Aorta (tissue), 5 donors: ENCODE results near the gene CDH3. TPM values are rescaled to one million over a fixed set of nuclear protein-coding genes. Genes with fewer than 3 reads are reported as not detected.

Source experiments
- ATAC-seq: fragments of 200-7000 bp; cut with Tn5 transposase; one replicate; pipeline ENCODE4 v1.9.1; 2022; ENCODE audit warnings: moderate library complexity; ENCODE audit not compliant: low FRiP score
- DNase-seq, 2 donors: peaks; one replicate each; pipeline ENCODE4 v3.0.0-alpha.2; 2020
- H3K27ac ChIP-seq, 2 donors: one replicate each; pipeline ENCODE4 v1.5.1; 2013; ENCODE audit warnings: low read length in 2 of 2, mild to moderate bottlenecking in 2 of 2, moderate library complexity in 2 of 2, control low read depth in 1 of 2, inconsistent platforms in 1 of 2, low read depth in 1 of 2
- H3K27me3 ChIP-seq, 2 donors: one replicate each; pipeline ENCODE4 v1.6.1; 2013; ENCODE audit warnings: control low read depth in 1 of 2, low read length in 1 of 2, mild to moderate bottlenecking in 1 of 2, moderate library complexity in 1 of 2; ENCODE audit not compliant: insufficient read depth in 2 of 2, control insufficient read depth in 1 of 2
- H3K36me3 ChIP-seq, 2 donors: one replicate each; pipeline ENCODE4 v1.6.1; 2013; ENCODE audit warnings: control low read depth in 1 of 2, low read length in 1 of 2, mild to moderate bottlenecking in 1 of 2; ENCODE audit not compliant: insufficient read depth in 2 of 2, control insufficient read depth in 1 of 2
- H3K4me1 ChIP-seq, 2 donors: one replicate each; pipeline ENCODE4 v1.6.1; 2013; ENCODE audit warnings: low read length in 2 of 2, control low read depth in 1 of 2, mild to moderate bottlenecking in 1 of 2, moderate library complexity in 1 of 2; ENCODE audit not compliant: insufficient read depth in 2 of 2, control insufficient read depth in 1 of 2
- H3K4me3 ChIP-seq, 2 donors: one replicate each; pipeline ENCODE4 v1.5.1; 2013; ENCODE audit warnings: low read length in 2 of 2, control low read depth in 1 of 2, mild to moderate bottlenecking in 1 of 2
- H3K9me3 ChIP-seq: one replicate; pipeline ENCODE4 v1.6.1; 2013; ENCODE audit warnings: mild to moderate bottlenecking, low read length; ENCODE audit not compliant: control insufficient read depth
- whole genome bisulfite sequencing, 2 donors: extraction: QIAGEN DNeasy Blood & Tissue Kit; methylation state at CpG; one replicate each; pipeline ENCODE4 v1.1.7; 2013; 5-methylcytosine and 5-hydroxymethylcytosine counted together
- intact Hi-C, 2 donors: fragments of 100-400 bp; cut with DNase I; formaldehyde crosslinking; loops; one replicate each; pipeline versions ENCODE4 v1.14.2 to v1.15.0; 2022
- polyA plus RNA-seq, 2 donors: library from polyadenylated mRNA; stranded (reverse); fragments of 200-250 nt; gene quantifications; one replicate each; pipeline ENCODE4 v1.2.3, GENCODE V29; 2013
- total RNA-seq, 2 donors: library from RNA; stranded (reverse); fragmentation: NEBNext Ultra II Directional; extraction: Animal tissue kit (Norgen Biotek cat#: 25700); gene quantifications; one replicate each; pipeline ENCODE4 v1.2.1, GENCODE V29; 2021
- donor health status: healthy with polysubstance abuse.
- donor health status: Bipolar disorder and iron deficiency.
- donor health status: DM: no; HTN: no; CAD: no.
- donor health status: DM: no; HTN: no; CAD: no.
- donor health status: DM: yes; HTN: yes; CAD: no.

The CDH3 gene
- total and polyA plus RNA-seq, 4 donors: 0.25 to 0.97 (median 0.81) TPM; not detected in 1

DNA sequence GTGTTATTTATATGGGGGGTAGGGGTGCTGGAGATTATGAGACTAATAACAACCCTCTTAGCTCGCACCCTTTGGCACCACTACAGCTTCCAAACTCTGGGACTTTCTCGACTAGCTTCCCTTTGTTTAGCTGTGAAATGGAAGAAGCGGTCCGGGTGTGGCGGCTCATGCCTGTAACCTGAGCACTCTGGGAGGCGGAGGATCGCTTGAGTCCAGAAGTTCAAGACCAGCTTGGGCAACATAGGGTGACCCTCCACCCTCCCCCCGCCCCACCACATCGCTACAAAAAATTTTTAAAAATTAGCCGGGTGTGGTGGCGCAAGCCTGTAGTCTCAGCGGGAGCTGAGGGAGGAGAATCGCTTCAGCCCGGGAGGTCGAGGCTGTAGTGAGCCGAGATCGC is 814 bp upstream of the CDH3 start:
- ATAC-seq (no peak), DNase-seq (no peak)
- H3K27me3 ChIP-seq: peaks cover 0 to 3% of the 10 kb centered on the region in 2 donors
- H3K4me1 ChIP-seq: no peaks in the 10 kb centered on the region
- intact Hi-C loops: no loop called here
- H3K27ac ChIP-seq: no peak overlapping the region
- no peaks in the 10 kb centered on the region for H3K9me3 ChIP-seq
- H3K36me3 ChIP-seq: no peaks in the 10 kb centered on the region
- WGBS, 2 donors: 13 to 14% methylated on average over 17 of the region's 17 CpGs
- H3K4me3 ChIP-seq: no peak overlapping the region

DNA sequence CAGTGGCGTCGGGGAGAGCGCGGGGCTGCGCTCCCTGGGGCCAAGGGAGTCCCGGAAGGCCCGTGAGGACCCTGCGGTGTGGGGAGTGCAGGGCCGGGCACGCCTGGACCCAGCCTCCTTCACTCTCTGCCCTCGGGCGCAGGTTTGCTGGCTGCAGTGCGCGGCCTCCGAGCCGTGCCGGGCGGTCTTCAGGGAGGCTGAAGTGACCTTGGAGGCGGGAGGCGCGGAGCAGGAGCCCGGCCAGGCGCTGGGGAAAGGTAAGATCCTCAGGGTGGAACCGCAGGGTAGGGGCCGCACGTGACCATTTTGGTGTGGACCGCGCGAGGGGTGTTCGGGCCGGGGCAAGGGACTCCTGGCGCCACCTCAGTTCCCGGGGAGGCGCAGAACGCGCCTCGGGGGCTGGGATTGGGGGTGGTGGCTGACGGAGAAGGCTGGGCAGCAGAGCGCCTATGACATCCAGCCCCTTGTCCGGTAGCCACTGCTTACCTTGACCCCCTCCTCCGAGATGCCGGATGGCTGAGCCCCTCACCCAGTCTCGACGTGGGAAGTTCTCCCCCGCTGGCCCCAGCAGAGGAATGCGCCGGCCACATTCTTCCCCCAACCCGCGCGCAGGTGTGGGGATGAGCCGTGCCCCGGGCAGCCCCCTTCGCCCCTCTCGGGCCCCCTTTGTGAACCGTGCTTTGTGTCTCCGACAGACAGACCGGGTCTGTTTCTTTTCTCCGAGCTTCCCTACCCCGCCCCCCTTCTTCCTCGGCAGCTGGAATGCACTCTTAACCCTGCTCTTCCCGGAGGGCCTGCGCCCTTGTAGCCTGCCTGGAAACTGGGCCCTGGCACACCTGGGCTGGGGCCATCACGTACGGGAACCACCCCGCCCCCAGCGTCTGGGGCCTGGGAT is 631 bp downstream of the CDH3 start:
- Histone ChIP-seq H3K4me3 (no peak overlapping the region), H3K4me1 (no peaks in the 10 kb centered on the region), H3K9me3 (no peaks in the 10 kb centered on the region), H3K36me3 (no peaks in the 10 kb centered on the region), H3K27me3 (peaks cover 0 to 3% of the 10 kb centered on the region in 2 donors), H3K27ac (no peak overlapping the region)
- intact Hi-C loops: no loop called here
- 2% methylated on average over 54 to 66 of the region's 66 CpGs for WGBS, 2 donors
- DNase-seq: no peak
- ATAC-seq: peak; percentile 29

DNA sequence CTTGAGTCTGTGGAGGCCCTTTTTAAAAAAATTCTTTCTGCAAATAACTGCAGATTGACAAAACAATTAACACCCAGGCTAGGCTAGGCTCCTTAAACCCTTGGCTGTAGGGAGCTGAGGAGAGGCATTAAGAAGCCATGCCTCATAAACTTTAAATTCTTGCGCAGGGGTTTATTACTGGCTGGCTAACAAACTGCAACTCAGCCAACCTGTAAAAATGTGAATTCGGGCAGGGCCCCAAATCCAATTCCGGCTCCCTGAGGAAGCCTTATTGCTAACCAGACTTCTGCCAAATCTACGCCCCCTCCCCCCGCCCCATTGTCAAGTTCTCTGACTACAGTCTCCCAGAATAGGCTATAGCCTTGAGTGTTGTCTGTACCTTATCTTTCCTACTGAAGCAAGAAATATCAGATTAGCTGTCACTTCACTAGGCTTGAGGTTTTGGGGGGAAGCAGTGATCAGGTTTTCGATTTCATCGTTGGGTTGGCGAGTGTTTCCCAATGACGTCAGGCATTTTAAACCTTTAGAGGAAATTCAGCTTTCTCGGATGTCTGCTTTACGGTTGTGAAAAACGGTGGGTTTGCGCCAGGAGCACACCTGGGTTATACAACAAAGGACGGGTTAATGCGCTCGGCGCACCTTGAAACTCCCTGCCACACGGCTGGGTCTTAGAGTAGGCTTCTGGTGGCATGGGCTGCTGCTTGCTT is 2.0 kb downstream of the CDH3 start:
- no peaks in the 10 kb centered on the region for H3K36me3 ChIP-seq
- ATAC-seq (no peak), DNase-seq (no peak)
- H3K9me3 ChIP-seq: no peaks in the 10 kb centered on the region
- 67 to 69% methylated on average over 18 of the region's 18 CpGs for WGBS, 2 donors
- peaks cover 0 to 3% of the 10 kb centered on the region in 2 donors for H3K27me3 ChIP-seq
- no peak overlapping the region for H3K27ac ChIP-seq
- intact Hi-C loops: no loop called here
- H3K4me1 ChIP-seq: no peaks in the 10 kb centered on the region
- H3K4me3 ChIP-seq: no peak overlapping the region

- DNase-seq: no peak
- H3K36me3 ChIP-seq: no peaks in the 10 kb centered on the region
- H3K27me3 ChIP-seq: peaks cover 0 to 1% of the 10 kb centered on the region in 2 donors
- no peak overlapping the region for H3K27ac ChIP-seq
- no peaks in the 10 kb centered on the region for H3K9me3 ChIP-seq
- ATAC-seq: no peak
- intact Hi-C loops: no loop called here
- H3K4me3 ChIP-seq: no peak overlapping the region
- WGBS, 2 donors: 91 to 94% methylated on average over 12 of the region's 12 CpGs
- H3K4me1 ChIP-seq: no peaks in the 10 kb centered on the region
Measured at GRCh38 chr16:68651136-68651535, 6.0 kb downstream of the CDH3 start.

- H3K27me3 ChIP-seq: peaks cover 0 to under 1% of the 10 kb centered on the region in 2 donors
- intact Hi-C loops: no loop called here
Measured at GRCh38 chr16:68652659-68653058, 7.5 kb downstream of the CDH3 start.

GRCh38 chr16:68655806-68656205 is 10.7 kb downstream of the CDH3 start:
- H3K9me3 ChIP-seq: no peaks in the 10 kb centered on the region
- no peaks in the 10 kb centered on the region for H3K27me3 ChIP-seq
- H3K27ac ChIP-seq: no peak overlapping the region
- WGBS, 2 donors: 18 to 28% methylated on average over 6 of the region's 6 CpGs
- intact Hi-C loops: no loop called here
- no peaks in the 10 kb centered on the region for H3K4me1 ChIP-seq
- ATAC-seq (no peak), DNase-seq (no peak)
- no peaks in the 10 kb centered on the region for H3K36me3 ChIP-seq
- no peak overlapping the region for H3K4me3 ChIP-seq

More at GRCh38 chr16:68652659-68653058, 7.5 kb downstream of the CDH3 start:
- H3K9me3 ChIP-seq: no peaks in the 10 kb centered on the region
- H3K4me1 ChIP-seq: no peaks in the 10 kb centered on the region
- H3K27ac ChIP-seq: no peak overlapping the region
- no peak overlapping the region for H3K4me3 ChIP-seq
- ATAC-seq: no peak
- WGBS, 2 donors: 95 to 96% methylated on average over 2 of the region's 2 CpGs
- no peaks in the 10 kb centered on the region for H3K36me3 ChIP-seq
- DNase-seq: no peak

DNA sequence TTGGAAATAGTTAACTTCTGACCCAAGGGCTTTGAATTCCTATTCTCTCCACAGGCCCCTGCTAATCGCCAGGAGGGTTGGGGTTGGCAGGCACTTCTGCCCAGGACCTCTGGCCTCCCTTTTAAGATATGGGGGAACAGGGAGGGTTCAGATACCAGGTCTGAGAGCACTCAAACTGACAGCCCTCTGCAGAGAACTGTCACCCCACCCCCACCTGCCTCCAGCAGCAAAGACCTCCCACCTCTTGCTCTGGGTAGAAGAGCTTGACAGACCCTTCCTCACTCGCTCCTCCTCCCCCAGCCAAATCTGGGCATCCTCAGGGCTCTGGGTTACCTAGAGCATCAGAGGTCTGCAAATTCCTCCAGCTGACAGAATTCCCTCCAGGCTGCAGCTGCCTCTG is 11.6 kb downstream of the CDH3 start:
- Histone ChIP-seq H3K36me3 (no peaks in the 10 kb centered on the region), H3K27me3 (no peaks in the 10 kb centered on the region), H3K4me3 (no peak overlapping the region), H3K27ac (no peak overlapping the region), H3K4me1 (no peaks in the 10 kb centered on the region), H3K9me3 (no peaks in the 10 kb centered on the region)
- DNase-seq (no peak), ATAC-seq (no peak)
- intact Hi-C loops: no loop called here
- WGBS, 2 donors: 55 to 58% methylated on average over 2 of the region's 2 CpGs

DNA sequence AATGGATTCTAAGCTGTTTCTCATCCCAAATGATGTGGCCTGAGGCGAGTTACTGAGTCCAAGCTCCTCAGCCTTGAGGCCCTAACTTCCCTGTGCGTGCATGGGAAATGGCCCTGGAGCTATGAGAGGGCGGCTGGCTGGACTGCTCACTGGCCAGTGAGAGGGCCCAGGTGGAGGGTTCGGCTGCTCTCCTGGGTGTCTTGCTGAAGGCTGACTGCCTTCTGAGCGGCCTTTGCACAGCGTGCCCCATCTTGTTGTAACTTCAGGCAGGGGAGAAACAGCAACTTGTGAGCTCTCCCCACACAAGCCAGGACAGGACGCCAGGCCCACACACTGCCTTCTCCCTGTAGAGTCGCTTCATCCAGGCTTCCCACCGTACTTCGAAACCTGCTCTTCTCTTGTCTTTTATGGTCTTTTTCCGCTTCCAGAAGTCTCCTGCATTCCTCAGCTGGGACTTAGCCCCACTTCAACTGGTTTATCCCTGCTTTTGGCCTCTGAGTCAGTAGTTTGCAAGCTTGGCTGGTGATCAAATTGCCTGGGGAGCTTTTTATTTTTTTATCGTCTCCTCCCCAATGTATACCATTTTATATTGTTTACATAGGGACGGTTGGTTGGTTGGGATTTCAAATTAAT is 13.3 kb downstream of the CDH3 start:
- Histone ChIP-seq H3K4me3 (no peak overlapping the region), H3K4me1 (no peaks in the 10 kb centered on the region), H3K27me3 (no peaks in the 10 kb centered on the region), H3K9me3 (no peaks in the 10 kb centered on the region), H3K36me3 (no peaks in the 10 kb centered on the region), H3K27ac (no peak overlapping the region)
- WGBS, 2 donors: 50 to 58% methylated on average over 13 of the region's 13 CpGs
- intact Hi-C loops: no loop called here
- ATAC-seq (peak; percentile 26), DNase-seq (no peak)
